ENCODE measurements around the gene B3GALT5.

Gene B3GALT5

GRCh38 chr21:39610703-39611102 lies 2.0 kb upstream of the B3GALT5 start:
- DNase-seq = no peak

- DNase-seq = peak; percentile 3
These were observed 1.1 kb upstream of the B3GALT5 start for GRCh38 chr21:39611551-39612190.

GRCh38 chr21:39613041-39613934 lies 548 bp downstream of the B3GALT5 start:
- DNase-seq = no peak

- no peak for DNase-seq
These were observed 3.6 kb downstream of the B3GALT5 start for GRCh38 chr21:39616211-39616772.

GRCh38 chr21:39620856-39621255 lies 8.1 kb downstream of the B3GALT5 start:
- DNase-seq = no peak

- no peak for DNase-seq
These were observed 12.6 kb downstream of the B3GALT5 start for GRCh38 chr21:39625211-39625895.

GRCh38 chr21:39628385-39628784 lies 15.6 kb downstream of the B3GALT5 start:
- DNase-seq = no peak

- no peak for DNase-seq
These were observed 17.5 kb downstream of the B3GALT5 start for GRCh38 chr21:39630191-39630591.

GRCh38 chr21:39630827-39631226 lies 18.1 kb downstream of the B3GALT5 start:
- DNase-seq = no peak

GRCh38 chr21:39631842-39632562 lies 19.3 kb downstream of the B3GALT5 start:
- no peak for DNase-seq

GRCh38 chr21:39632796-39633442 lies 20.2 kb downstream of the B3GALT5 start:
- no peak for DNase-seq

GRCh38 chr21:39633770-39634181 lies 21.0 kb downstream of the B3GALT5 start:
- DNase-seq = no peak

- DNase-seq = no peak
These were observed 21.8 kb downstream of the B3GALT5 start for GRCh38 chr21:39634507-39634906.

GRCh38 chr21:39637197-39637970 lies 24.6 kb downstream of the B3GALT5 start:
- DNase-seq = no peak

- no peak for DNase-seq
These were observed 25.2 kb downstream of the B3GALT5 start for GRCh38 chr21:39637971-39638240.

GRCh38 chr21:39638281-39638680 lies 25.5 kb downstream of the B3GALT5 start:
- DNase-seq = no peak

GRCh38 chr21:39640754-39641153 lies 28.0 kb downstream of the B3GALT5 start:
- DNase-seq = no peak

- DNase-seq = no peak
These were observed 29.2 kb downstream of the B3GALT5 start for GRCh38 chr21:39641827-39642450.

- no peak for DNase-seq
These were observed 31.4 kb downstream of the B3GALT5 start for GRCh38 chr21:39644062-39644560.

GRCh38 chr21:39645331-39645730 lies 32.6 kb downstream of the B3GALT5 start:
- DNase-seq = no peak

- no peak for DNase-seq
These were observed 34.7 kb downstream of the B3GALT5 start for GRCh38 chr21:39647476-39647875.

Data from suppressor macrophage treated with lipopolysaccharide for 4 hours (primary cell).